ENCODE measurements around the gene HIPK3.

DNA sequence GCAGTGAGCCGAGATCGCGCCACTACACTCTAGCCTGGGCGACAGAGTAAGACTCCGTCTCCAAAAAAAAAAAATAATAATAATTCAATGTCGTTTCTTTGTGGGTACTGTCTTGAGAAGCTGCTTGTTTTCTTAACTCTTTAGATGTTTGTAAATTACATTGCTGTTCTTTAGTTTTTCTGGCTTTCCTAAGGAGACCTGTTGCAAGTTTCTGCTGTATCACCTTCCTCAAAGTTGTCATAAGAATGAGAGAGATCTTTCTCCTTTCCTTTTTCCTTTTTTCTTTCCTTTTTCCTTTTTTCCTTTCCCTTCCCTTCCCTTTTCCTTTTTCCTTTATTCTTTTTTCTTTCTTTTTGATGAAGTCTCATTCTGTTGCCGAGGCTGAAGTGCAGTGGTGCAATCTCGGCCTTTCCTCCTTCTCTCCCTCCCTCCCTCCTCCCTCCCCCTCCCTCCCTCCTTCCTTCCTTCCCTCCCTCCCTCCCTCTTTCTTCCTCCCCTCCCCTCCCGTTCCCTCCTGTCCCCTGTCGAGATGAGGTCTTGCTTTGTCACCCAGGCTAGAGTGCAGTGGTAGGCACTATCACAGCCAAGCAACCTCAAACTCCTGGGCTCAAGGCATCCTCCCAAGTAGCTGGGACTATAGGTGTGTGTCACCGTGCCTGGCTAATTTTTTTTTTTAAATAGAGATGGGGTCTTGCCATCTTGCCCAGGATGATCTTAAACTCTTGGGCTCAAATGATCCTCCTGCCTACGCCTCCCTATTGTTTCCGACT lies 15.3 kb downstream of the HIPK3 start:
- TF ChIP-seq TAF1 (IDR thresholded peaks at IDR 0.05; ENCODE audit: low read depth, low read length) (no peak), POLR2AphosphoS5 (IDR thresholded peaks at IDR 0.05; ENCODE audit: low read depth, low read length) (no peak), POLR2A (IDR thresholded peaks at IDR 0.05; ENCODE audit: low read depth, low read length) (no peak)

Data from GM12891 (cell line).